Measurements from ENCODE around the gene GFOD1. TPM values are rescaled to one million over a fixed set of nuclear protein-coding genes. Genes with fewer than 3 reads are reported as not detected.
A peak's percentile ranks its signal among the peaks of the same experiment; 100 is the strongest.

The GFOD1 gene
- polyA plus RNA-seq, 1 of the 3 experiments (the other 2 are of a cell fraction), result 1.6 TPM

- Histone ChIP-seq H3K4me2 (peak overlapping the region; percentile 66), H3K4me3 (ENCODE audit: low read depth in 2 of 2, low read length in 1 of 2) (no peak overlapping the region), H3K27me3 (ENCODE audit: insufficient read depth) (no peaks in the 10 kb centered on the region), H3F3A (replicated peaks; ENCODE audit: insufficient read depth) (peaks cover 28% of the 10 kb centered on the region), H3K27ac (ENCODE audit: low read depth in 2 of 2, low read length in 1 of 2) (peak overlapping the region; percentile 76 to 81; a peak in 3 of 4 replicates), H3K9me2 (no peaks in the 10 kb centered on the region), H3K4me1 (ENCODE audit: control insufficient read depth in 1 of 2, insufficient read depth in 2 of 2, low read depth in 1 of 2, low read length in 1 of 2) (peaks cover 3 to 27% of the 10 kb centered on the region in 2 experiments; a peak in 2 of 4 replicates), H4K20me1 (ENCODE audit: insufficient read depth) (no peaks in the 10 kb centered on the region), H3K36me3 (replicated peaks in 1 of 2; ENCODE audit: control insufficient read depth in 1 of 2, insufficient read depth in 2 of 2, low read length in 1 of 2) (no peaks in the 10 kb centered on the region), H3K79me2 (ENCODE audit: insufficient read depth) (no peaks in the 10 kb centered on the region), H3K9ac (peak overlapping the region; percentile 37; the same call in 1 of the 2 replicates), H2AFZ (ENCODE audit: low read depth) (0 out of 2 replicates have a peak overlapping the region, but pooled peaks have one; percentile 45), H3K9me3 (no peaks in the 10 kb centered on the region)
- no peak for DNase-seq
- WGBS (ENCODE audit: low lambda C conversion rate), result 49% methylated on average over 7 of the region's 7 CpGs
- ChIA-PET CTCF (interaction anchor here (0.7 to 1.9 kb wide), 4 partner anchors 20 to 126 kb away, joined by 3 to 5 read pairs (median 3); no protein-coding TSS in a partner anchor), POLR2A (interaction anchor here (0.7 kb wide), 1 partner anchor 27 kb away, joined by 3 read pairs; the partner anchor contains the start of gene TBC1D7)
- TF ChIP-seq GABPA (IDR thresholded peaks at IDR 0.05; ENCODE audit: low read depth) (no peak), RAD21 (IDR thresholded peaks at IDR 0.05; ENCODE audit: low read length) (no peak), MXI1 (IDR thresholded peaks at IDR 0.05; ENCODE audit: low read depth, low read length) (no peak), PBX3 (IDR thresholded peaks at IDR 0.05) (peak; percentile 90), YY1 (IDR thresholded peaks at IDR 0.05; ENCODE audit: low read depth) (peak; percentile 64; the same call in 1 of the 2 replicates), POLR2AphosphoS5 (IDR thresholded peaks at IDR 0.05; ENCODE audit: low read depth, low read length) (peak; percentile 87), RXRA (IDR thresholded peaks at IDR 0.05; ENCODE audit: borderline replicate concordance, low read depth) (peak; percentile 77; the same call in 1 of the 2 replicates), TAF1 (IDR thresholded peaks at IDR 0.05; ENCODE audit: borderline replicate concordance, low read depth, low read length) (no peak), GATA2 (CRISPR knock-in tag; IDR thresholded peaks at IDR 0.05) (no peak), CHD2 (IDR thresholded peaks at IDR 0.05; ENCODE audit: low read length, partially characterized antibody) (no peak), FOSL2 (IDR thresholded peaks at IDR 0.05; ENCODE audit: borderline replicate concordance, low read depth) (peak; percentile 90), EZH2phosphoT487 (IDR thresholded peaks at IDR 0.05; ENCODE audit: borderline replicate concordance, low read depth) (no peak), RFX5 (IDR thresholded peaks at IDR 0.05; ENCODE audit: low read length) (no peak), SIN3A (IDR thresholded peaks at IDR 0.05; ENCODE audit: borderline replicate concordance, low read depth, low read length) (0 out of 2 replicates have a peak, but pooled peaks have one; percentile 64), RCOR1 (IDR thresholded peaks at IDR 0.05; ENCODE audit: low read length) (no peak), REST (IDR thresholded peaks at IDR 0.05; ENCODE audit: low read depth, low read length) (peak; percentile 38; the same call in 1 of the 2 replicates), USF1 (IDR thresholded peaks at IDR 0.05; ENCODE audit: borderline replicate concordance, low read depth) (no peak; the same call in 1 of the 2 replicates), MEF2A (IDR thresholded peaks at IDR 0.05; ENCODE audit: borderline replicate concordance, low read depth) (peak; percentile 96), TCF12 (IDR thresholded peaks at IDR 0.05) (peak; percentile 98), IRF3 (IDR thresholded peaks at IDR 0.05; ENCODE audit: low read depth, low read length) (no peak), FOXJ3 (CRISPR knock-in tag; IDR thresholded peaks at IDR 0.05) (no peak), ELF1 (IDR thresholded peaks at IDR 0.05) (no peak), ZBTB33 (IDR thresholded peaks at IDR 0.05; ENCODE audit: borderline replicate concordance, low read depth) (peak; percentile 69; the same call in 1 of the 2 replicates)
Measured at GRCh38 chr6:13355043-13355945, 132.1 kb downstream of the GFOD1 start.
